GM21737 (cell line): ENCODE data around the gene CYB561D1.

ENCODE experiments used
- ATAC-seq: cut with Tn5 transposase; IDR thresholded peaks from one replicate; pipeline ENCODE4 v1.9.1; 2021; ENCODE audit warnings: mild to moderate bottlenecking, moderate library complexity; ENCODE audit not compliant: unreplicated experiment

The CYB561D1 gene

GRCh38 chr1:109527846-109528695 is 34.2 kb downstream of the CYB561D1 start:
- ATAC-seq, result no peak

DNA sequence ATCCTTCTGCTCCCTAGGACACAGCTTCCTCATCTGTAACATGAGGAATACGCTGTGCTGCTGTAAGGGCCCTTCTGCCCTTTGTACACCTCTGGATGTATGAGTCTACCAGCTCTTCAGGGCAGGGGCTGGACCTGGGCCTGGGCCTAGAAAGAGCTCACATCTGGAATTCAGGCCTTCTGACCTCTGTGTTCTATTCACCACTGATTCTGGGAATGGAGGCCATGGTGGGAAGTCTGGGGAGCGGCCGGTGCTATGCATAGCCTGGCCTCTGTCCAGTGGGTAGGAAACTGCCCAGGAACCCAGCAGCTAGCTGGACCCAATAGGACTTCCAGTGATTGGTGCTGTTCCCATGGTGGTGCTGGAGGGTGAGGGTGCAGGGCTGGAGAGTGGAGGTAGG is 34.8 kb downstream of the CYB561D1 start:
- ATAC-seq, result no peak

GRCh38 chr1:109529881-109530456 is 36.1 kb downstream of the CYB561D1 start:
- no peak for ATAC-seq

DNA sequence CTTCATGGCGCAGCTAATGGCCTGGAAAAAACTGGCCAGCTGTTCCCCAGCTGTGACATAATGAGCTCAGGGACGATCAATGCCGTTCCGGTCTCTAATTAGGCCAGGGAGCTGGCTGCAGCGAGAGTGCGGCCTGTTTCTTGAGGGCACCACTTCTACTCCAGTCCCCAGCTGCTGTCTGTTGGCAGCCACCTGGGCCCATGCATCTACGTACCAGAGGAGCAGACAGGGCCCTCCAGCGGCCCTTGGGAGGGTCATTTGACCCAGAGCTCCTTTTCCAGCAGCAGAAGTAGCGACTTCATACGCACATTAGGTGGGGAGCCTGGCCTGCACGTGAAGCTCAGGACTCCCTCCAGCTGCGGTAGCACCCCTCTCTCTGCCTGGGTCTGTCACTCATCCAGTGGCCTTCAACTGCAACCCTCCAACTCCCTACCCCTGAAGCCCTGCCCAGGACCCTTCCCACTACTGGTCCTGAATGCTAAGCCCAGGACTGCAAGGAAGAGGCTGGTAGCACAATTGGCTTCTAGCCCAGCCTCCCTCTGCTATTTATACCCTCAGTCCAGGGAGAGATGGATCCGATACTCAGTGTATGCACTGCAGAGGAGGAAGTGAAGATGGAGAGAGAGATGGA is 36.7 kb downstream of the CYB561D1 start:
- ATAC-seq, result no peak

DNA sequence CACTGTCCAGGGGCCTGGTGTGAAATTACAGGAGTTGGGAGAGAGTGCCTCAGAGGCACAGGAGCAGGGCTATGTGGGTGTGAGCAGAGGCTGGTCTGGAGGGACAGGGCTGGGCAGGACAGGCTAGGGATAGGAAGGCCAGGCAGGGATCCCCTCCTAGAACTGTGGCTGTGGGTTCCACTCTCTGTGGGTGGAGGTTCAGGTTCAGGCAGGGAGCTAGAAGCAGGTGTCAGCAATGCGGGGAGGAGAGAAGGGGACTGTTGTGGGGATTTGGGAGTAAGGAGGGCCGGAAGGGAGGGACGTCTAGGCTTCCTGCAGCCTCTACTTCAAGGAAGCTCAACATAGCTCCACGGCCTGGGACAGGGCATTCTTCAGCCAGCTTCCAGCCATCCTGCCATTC is 37.5 kb downstream of the CYB561D1 start:
- no peak for ATAC-seq

DNA sequence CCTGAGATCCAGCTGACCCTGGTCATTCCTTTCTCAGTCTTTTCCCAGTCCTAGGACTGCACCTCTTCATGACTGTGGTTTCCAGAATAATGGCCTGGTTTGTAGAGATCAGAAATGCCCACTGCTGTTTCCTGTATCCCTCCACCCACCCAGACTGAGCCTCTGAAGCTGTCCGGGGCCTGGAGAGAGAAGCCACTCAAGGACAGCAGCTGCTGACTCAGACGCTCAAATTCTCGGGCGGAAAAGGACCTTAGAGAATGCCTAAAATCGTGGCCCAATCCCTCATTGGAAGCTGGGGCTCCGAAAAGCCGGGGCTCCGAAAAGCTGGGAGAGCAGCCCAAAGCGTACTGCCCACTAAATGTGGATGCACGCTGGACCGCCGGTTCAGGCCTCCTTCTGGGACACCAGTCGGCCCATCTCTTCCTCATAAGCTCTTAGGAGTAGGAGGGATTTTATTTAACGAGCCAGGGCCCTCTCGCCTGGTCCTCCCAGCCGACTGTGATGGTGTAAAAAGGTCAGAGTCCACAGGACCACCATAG is 38.0 kb downstream of the CYB561D1 start:
- no peak for ATAC-seq

- ATAC-seq, result peak; percentile 60
Observed at GRCh38 chr1:109532365-109533136, 38.7 kb downstream of the CYB561D1 start.

DNA sequence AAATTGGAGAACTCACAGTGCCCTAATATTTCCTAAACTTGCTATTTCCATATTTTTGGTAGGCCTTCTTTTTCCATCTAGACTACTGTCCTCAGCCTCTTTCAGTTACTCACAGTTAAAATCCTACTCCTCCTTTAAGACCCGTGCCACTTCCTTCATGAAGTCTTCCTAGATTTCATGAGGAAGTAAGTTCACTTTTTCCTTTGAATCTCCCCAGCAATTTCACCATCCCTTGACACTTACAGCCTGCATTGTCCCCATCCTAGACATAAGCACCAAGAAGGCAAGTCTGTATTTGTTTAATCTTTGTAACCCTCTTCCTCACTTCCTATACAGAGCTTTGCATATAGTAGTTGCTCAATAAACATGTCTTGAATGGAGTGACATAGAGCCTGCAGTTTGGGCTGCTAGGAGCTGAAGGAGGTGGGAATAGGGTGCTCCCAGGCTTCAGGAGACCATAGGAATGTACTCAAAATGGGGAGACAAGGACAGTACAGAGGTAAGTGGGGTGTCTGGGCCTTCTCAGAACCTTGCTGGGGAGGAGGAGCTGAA is 40.5 kb downstream of the CYB561D1 start:
- ATAC-seq, result no peak

GRCh38 chr1:109535481-109535880 is 41.6 kb downstream of the CYB561D1 start:
- ATAC-seq, result no peak

DNA sequence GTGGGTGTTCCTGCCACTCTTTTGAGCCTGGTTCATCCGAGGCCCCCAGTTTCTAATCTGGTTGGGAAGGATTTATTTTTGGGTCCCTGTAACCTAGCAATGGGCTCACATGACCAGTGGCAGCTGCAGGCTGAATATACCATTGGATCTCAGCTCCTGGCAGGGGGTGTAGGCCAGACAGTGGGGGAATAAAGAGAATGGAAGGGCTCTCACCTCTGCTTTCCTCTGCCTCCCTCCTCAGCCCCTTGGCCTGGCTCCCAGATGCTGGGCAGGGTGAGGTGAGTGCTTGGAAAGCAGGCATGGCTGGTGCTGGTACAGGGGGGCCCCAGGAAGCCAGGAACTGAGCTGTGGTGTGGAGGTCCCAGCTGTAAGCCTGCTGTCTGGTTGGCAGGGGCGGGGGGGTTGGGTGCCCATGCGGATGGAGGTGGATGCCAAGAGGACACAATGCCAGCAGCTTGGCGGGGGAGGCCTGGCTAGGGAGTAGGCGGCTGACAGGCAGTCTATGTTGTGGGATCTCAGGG is 42.1 kb downstream of the CYB561D1 start:
- no peak for ATAC-seq

- no peak for ATAC-seq
Observed at GRCh38 chr1:109537450-109538178, 43.7 kb downstream of the CYB561D1 start.

DNA sequence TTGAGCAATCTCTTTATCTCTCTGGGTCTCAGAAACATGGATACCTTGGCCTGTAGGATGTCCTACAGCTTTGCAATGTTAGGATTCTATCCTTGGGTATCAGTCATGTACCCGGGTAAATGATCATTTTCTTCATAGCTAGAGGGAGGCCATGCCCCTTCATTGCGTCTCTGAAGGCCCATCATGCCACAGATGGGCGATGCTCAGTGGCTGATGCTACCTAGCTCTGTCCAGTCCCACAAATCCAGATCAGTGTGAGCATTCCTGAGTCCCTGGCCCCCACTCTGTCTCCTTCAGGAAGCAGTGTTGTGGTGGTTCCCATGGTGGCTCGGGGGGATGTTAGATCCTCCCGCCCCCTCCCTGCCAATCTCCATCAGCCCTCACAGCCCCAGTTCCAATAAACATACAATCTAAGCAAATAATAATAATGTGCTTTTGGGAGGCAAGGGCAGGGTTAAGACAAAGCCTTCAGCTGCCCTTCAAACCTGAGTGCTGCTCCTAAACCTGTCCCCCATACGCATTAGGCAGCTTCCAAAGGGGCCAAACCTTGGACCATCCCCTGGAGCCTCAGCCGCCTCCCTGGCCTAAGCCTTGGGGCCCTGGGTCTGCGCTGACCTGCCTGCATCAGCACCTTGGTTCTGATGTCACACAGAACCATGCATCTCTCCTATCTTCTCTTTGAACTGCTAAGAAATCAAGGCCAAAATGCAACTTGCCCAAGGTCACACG is 45.1 kb downstream of the CYB561D1 start:
- ATAC-seq, result no peak

DNA sequence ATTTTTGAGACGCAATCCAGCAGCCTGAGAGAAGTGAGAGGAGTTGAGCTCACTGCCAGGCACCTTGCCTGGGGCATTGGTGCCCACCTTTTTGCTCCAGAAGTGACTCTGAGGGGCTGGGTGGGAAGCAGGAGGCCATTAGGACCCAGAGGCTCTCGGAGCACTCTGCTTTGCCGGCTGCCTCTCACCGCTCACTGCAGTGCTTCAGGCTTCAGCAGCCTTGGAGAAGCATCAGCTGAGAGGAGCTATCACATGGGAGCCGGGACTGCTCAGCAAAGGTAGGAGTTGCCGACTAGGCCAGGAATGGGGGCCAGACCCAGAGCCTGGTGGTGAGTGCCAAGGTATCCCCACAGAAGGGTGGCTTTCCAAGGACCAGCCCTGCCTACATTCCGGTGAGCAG is 45.8 kb downstream of the CYB561D1 start, which contains the start of gene GPR61:
GPR61 (plus strand) TSS at position 197 of the 400 bp plus-strand sequence. CDS start 3,151 bp downstream, outside the sequence.
- ATAC-seq, result no peak

- ATAC-seq, result no peak
Observed at GRCh38 chr1:109541102-109541501, 47.2 kb downstream of the CYB561D1 start.

GRCh38 chr1:109542657-109543056 is 48.8 kb downstream of the CYB561D1 start:
- ATAC-seq, result no peak

DNA sequence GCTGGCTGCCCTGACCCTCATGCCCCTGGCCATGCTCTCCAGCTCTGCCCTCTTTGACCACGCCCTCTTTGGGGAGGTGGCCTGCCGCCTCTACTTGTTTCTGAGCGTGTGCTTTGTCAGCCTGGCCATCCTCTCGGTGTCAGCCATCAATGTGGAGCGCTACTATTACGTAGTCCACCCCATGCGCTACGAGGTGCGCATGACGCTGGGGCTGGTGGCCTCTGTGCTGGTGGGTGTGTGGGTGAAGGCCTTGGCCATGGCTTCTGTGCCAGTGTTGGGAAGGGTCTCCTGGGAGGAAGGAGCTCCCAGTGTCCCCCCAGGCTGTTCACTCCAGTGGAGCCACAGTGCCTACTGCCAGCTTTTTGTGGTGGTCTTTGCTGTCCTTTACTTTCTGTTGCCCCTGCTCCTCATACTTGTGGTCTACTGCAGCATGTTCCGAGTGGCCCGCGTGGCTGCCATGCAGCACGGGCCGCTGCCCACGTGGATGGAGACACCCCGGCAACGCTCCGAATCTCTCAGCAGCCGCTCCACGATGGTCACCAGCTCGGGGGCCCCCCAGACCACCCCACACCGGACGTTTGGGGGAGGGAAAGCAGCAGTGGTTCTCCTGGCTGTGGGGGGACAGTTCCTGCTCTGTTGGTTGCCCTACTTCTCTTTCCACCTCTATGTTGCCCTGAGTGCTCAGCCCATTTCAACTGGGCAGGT is 49.5 kb downstream of the CYB561D1 start:
- no peak for ATAC-seq

DNA sequence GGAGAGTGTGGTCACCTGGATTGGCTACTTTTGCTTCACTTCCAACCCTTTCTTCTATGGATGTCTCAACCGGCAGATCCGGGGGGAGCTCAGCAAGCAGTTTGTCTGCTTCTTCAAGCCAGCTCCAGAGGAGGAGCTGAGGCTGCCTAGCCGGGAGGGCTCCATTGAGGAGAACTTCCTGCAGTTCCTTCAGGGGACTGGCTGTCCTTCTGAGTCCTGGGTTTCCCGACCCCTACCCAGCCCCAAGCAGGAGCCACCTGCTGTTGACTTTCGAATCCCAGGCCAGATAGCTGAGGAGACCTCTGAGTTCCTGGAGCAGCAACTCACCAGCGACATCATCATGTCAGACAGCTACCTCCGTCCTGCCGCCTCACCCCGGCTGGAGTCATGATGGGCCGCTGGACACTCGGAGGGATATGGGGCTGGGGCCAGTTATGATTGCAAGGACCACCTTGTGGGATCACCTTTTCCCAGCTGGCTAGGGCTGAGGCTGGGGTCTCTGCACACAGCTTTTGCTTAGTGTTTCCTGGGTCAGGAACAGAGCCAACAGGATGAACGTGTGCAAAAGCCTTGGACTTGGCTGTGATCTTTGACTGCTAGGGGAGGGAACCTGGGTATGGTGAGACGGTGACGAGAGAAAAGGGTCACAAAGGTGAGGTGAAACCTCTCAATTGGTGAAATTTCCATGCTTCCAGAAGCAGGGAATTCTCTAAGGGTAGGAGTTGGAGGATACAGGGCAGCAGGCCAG is 50.3 kb downstream of the CYB561D1 start:
- ATAC-seq, result no peak
